ENCODE measurements around the gene UBE2L5. TPM values are rescaled to one million over a fixed set of nuclear protein-coding genes. Genes with fewer than 3 reads are reported as not detected.

Gene UBE2L5
- total RNA-seq, 1 experiment from 2014 or later = 0.13 TPM

- peak; percentile 57; the same call in 1 of the 2 replicates for TF ChIP-seq PRDM15 (CRISPR knock-in tag; IDR thresholded peaks at IDR 0.05)
- no peak for TF ChIP-seq EMX1 (CRISPR knock-in tag; IDR thresholded peaks at IDR 0.05)
- TF ChIP-seq ATF6 (CRISPR knock-in tag; IDR thresholded peaks at IDR 0.05) = no peak
- no peak for TF ChIP-seq PRRX2 (CRISPR knock-in tag; IDR thresholded peaks at IDR 0.05)
- TF ChIP-seq IRF1 (CRISPR knock-in tag; IDR thresholded peaks at IDR 0.05) = no peak
- no peak for TF ChIP-seq ATF2 (CRISPR knock-in tag; IDR thresholded peaks at IDR 0.05; ENCODE audit: borderline replicate concordance, low read depth)
- peak; percentile 50; the same call in 1 of the 2 replicates for TF ChIP-seq TEAD1 (CRISPR knock-in tag; IDR thresholded peaks at IDR 0.05)
- no peak for TF ChIP-seq ZBTB43 (CRISPR knock-in tag; IDR thresholded peaks at IDR 0.05)
- TF ChIP-seq FOXK1 (CRISPR knock-in tag; IDR thresholded peaks at IDR 0.05) = 0 out of 2 replicates have a peak, but pooled peaks have one; percentile 16
- no peak for TF ChIP-seq ZNF138 (CRISPR knock-in tag; conservative IDR thresholded peaks at IDR 0.05)
- TF ChIP-seq ATF1 (CRISPR knock-in tag; IDR thresholded peaks at IDR 0.05) = no peak
- no peak; the same call in 1 of the 2 replicates for TF ChIP-seq HMGXB4 (CRISPR knock-in tag; IDR thresholded peaks at IDR 0.05)
- TF ChIP-seq FOXP4 (CRISPR knock-in tag; IDR thresholded peaks at IDR 0.05) = 0 out of 2 replicates have a peak, but pooled peaks have one; percentile 15
- TF ChIP-seq SOX15 (CRISPR knock-in tag; IDR thresholded peaks at IDR 0.05) = no peak
- no peak for TF ChIP-seq PREB (CRISPR knock-in tag; IDR thresholded peaks at IDR 0.05; ENCODE audit: borderline replicate concordance)
- no peak for TF ChIP-seq MYBL2 (CRISPR knock-in tag; IDR thresholded peaks at IDR 0.05)
These were observed 42.4 kb downstream of the UBE2L5 start (continued) for GRCh38 chr13:30464496-30465342.

Data from WTC11 (cell line).